ENCODE data around the gene CEP68.
"Not testable (repeated sequence)": the region's sequence is repeated elsewhere in the genome, so short reads cannot be mapped to it uniquely, and the experiment has no call there.

Gene CEP68

GRCh38 chr2:65056215-65057053 is at the start of gene CEP68:
Gene CEP68, plus strand, starts transcription at chr2:65056416. Its CDS starts 13,029 bp downstream, at chr2:65069445.
- peak; percentile 90 to 91 for DNase-seq (ENCODE audit: low read depth in 2 of 2)

- DNase-seq (ENCODE audit: low read depth in 2 of 2) = no peak
Measured at GRCh38 chr2:65013776-65014175, 42.4 kb upstream of the CEP68 start.

GRCh38 chr2:65015731-65016130 is 40.5 kb upstream of the CEP68 start:
- DNase-seq (ENCODE audit: low read depth in 2 of 2) = no peak

- DNase-seq (ENCODE audit: low read depth in 2 of 2) = no peak
Measured at GRCh38 chr2:65016789-65017188, 39.4 kb upstream of the CEP68 start.

GRCh38 chr2:65017335-65017734 is 38.9 kb upstream of the CEP68 start:
- DNase-seq (ENCODE audit: low read depth in 2 of 2) = no peak

GRCh38 chr2:65018141-65018582 is 38.1 kb upstream of the CEP68 start:
- no peak for DNase-seq (ENCODE audit: low read depth in 2 of 2)

- DNase-seq (ENCODE audit: low read depth in 2 of 2) = no peak
Measured at GRCh38 chr2:65019010-65019409, 37.2 kb upstream of the CEP68 start.

GRCh38 chr2:65019675-65020195 is 36.5 kb upstream of the CEP68 start:
- no peak for DNase-seq (ENCODE audit: low read depth in 2 of 2)

GRCh38 chr2:65020251-65020650 is 36.0 kb upstream of the CEP68 start:
- not testable (repeated sequence) for DNase-seq (ENCODE audit: low read depth in 2 of 2)

- no peak for DNase-seq (ENCODE audit: low read depth in 2 of 2)
Measured at GRCh38 chr2:65020943-65021528, 35.2 kb upstream of the CEP68 start.

- no peak for DNase-seq (ENCODE audit: low read depth in 2 of 2)
Measured at GRCh38 chr2:65021709-65022108, 34.5 kb upstream of the CEP68 start.

- DNase-seq (ENCODE audit: low read depth in 2 of 2) = no peak
Measured at GRCh38 chr2:65022189-65022588, 34.0 kb upstream of the CEP68 start.

GRCh38 chr2:65023742-65024141 is 32.5 kb upstream of the CEP68 start:
- no peak for DNase-seq (ENCODE audit: low read depth in 2 of 2)

GRCh38 chr2:65024149-65024829 is 31.9 kb upstream of the CEP68 start:
- no peak for DNase-seq (ENCODE audit: low read depth in 2 of 2)

GRCh38 chr2:65025453-65026123 is 30.6 kb upstream of the CEP68 start:
- DNase-seq (ENCODE audit: low read depth in 2 of 2) = no peak

- no peak for DNase-seq (ENCODE audit: low read depth in 2 of 2)
Measured at GRCh38 chr2:65026154-65026553, 30.1 kb upstream of the CEP68 start.

GRCh38 chr2:65026704-65027464 is 29.3 kb upstream of the CEP68 start:
- no peak for DNase-seq (ENCODE audit: low read depth in 2 of 2)

- DNase-seq (ENCODE audit: low read depth in 2 of 2) = no peak
Measured at GRCh38 chr2:65027616-65028244, 28.5 kb upstream of the CEP68 start.

- no peak for DNase-seq (ENCODE audit: low read depth in 2 of 2)
Measured at GRCh38 chr2:65030476-65031332, 25.5 kb upstream of the CEP68 start.

Data from stimulated activated CD8-positive, alpha-beta memory T cell treated with anti-CD3 and anti-CD28 coated beads, Interleukin-2, amount 100 ng/mL, for 1 hour (primary cell).